Activated CD8-positive, alpha-beta memory T cell treated with anti-CD3 and anti-CD28 coated beads, Interleukin-2, amount 50 U/mL, for 4 hours (primary cell): Measurements from ENCODE around the gene GIN1.
"Not testable (repeated sequence)": the region's sequence is repeated elsewhere in the genome, so short reads cannot be mapped to it uniquely, and the experiment has no call there.

Experiments used
- DNase-seq: peaks from one replicate; pipeline ENCODE4 v3.0.0-alpha.2; 2020

Gene GIN1

GRCh38 chr5:103109277-103109676 is 10.7 kb downstream of the GIN1 start:
- DNase-seq: no peak

- DNase-seq: no peak
These were observed 11.9 kb downstream of the GIN1 start for GRCh38 chr5:103108086-103108485.

- no peak for DNase-seq
These were observed 17.7 kb downstream of the GIN1 start for GRCh38 chr5:103102234-103102633.

GRCh38 chr5:103101079-103101750 is 18.7 kb downstream of the GIN1 start:
- DNase-seq: no peak

DNA sequence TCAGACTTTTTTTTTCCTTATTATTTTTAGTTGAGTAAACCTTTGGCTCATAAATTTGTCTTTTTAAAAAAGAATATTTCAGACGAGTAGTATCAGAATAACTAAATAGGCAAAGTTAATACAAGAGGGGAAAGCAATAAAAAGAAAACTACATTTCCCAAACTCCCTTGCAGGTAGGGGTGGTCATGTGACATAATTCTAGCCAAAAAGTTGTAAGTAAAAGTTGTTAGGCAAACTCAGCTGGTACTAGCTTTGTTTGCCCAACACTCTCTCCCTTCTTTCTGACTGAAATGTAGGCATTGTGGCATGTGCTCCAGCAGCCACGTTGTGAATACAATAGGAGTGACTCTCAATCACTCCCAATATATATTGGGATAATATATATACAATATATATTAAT is 20.9 kb downstream of the GIN1 start:
- DNase-seq: no peak

DNA sequence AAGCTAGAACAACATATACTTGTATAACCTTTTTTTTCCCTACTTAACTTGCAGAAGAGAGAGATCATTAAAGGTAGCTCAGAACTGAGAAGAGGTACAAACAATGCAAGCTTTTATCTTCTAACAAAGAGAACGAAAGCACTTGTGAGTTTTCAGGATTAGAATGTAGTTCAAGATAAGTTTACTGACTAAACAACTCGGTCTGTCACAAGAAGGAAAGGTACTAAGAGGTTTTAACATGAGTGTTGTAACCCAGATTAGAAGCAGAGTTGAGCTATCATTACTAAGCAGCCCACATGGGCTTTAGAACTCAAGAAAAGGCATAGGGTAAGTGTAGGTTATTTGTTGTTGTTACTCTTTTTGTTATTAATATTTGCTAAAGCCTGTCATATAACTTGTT is 25.2 kb downstream of the GIN1 start:
- no peak for DNase-seq

GRCh38 chr5:103093727-103094126 is 26.2 kb downstream of the GIN1 start:
- DNase-seq: no peak

- DNase-seq: no peak
These were observed 27.3 kb downstream of the GIN1 start for GRCh38 chr5:103092676-103093075.

DNA sequence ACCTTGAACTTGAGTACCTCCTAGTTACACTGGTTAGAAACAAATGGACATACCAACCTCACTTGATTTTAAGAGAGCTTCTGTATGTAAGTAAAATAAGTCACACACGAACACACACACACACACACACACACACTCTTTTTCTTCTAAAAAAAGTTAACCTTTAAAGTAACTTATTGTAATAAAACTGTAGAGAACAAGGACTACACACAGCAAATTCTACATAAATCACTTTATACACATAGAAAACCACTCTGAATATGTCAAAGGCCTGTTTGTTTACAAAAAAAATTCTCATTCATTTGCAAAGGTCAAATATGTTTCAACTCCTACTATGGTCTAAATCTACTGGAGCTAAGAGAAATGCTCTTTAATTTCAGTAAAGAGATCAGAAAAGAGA is 29.1 kb downstream of the GIN1 start:
- DNase-seq: no peak

DNA sequence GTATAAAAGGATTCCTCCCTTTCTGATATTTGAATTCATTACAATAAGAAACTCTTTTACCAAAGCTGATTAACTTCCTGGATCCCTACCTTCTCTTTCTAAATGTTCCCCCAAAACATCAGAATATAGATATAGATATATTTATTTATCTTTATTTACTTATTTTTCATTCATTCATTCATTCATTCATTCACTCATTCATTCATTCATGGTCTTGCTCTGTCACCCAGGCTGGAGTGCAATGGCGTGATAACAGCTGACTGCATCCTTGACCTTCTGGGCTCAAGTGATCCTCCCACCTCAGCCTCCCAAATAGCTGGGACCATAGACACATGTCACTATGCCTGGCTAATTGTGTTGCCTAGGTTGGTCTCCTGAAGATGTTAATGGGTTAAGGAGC is 30.7 kb downstream of the GIN1 start:
- DNase-seq: no peak

DNA sequence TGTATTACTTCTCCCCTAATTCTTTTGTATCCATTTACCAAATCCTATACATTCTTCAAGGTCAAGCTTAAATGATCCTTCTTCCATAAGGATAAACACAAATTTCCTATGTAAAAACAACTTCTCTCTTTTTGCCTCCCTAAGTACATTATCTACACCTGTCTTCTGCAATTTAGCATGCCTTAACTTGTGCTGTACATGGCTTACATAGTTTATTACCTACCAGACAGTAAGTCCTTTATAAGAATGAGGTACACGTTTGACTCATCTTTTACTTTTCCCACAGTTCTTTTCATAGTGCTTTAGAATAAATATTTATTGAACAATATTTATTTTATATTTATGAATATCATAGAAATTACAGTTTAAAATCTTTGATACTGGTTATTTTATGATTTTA is 33.4 kb downstream of the GIN1 start:
- no peak for DNase-seq

DNA sequence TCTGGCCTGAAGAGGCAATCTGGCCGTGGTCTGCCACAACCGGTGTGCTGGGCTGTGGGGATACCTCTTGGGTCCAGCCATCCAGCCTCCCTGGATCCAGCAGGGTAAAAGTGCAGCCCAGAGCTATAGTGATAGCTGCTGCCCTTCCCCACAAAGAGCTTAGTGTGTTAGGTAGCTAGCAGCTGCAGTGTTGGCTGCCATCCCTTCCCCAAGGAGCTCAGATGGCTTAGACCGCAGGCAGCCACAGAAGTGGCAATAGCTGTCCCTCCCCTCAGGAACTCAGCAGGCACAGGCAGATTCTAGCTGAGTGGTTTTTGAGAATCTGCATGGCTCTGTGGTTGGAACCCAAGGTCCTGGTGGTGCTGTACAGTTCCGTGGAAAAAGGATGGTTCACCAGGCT is 40.1 kb downstream of the GIN1 start:
- DNase-seq: no peak

GRCh38 chr5:103075442-103075841 is 44.5 kb downstream of the GIN1 start:
- DNase-seq: no peak

- not testable (repeated sequence) for DNase-seq
These were observed 46.4 kb downstream of the GIN1 start for GRCh38 chr5:103073500-103073899.

DNA sequence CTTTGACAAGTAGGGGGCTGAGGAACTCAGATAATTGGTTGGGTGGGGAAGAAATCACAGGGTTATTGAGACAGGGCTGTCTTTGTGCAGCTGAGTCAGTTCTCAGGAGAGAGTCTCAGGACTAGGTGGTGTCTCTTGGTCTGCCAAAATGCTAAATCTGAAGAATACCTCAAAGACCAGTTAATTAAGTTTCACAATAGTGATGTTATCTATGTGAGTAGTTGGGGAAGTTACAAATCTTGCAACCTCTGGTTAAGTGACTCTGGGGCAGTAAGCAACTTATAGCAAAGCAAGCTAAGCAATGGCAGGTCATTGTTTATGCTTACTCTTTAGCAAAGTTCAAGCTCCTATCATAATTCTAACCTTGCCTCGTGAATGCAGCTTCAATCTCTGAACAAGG is 53.6 kb downstream of the GIN1 start:
- DNase-seq: no peak

- DNase-seq: no peak
These were observed 59.4 kb downstream of the GIN1 start for GRCh38 chr5:103060424-103060954.

GRCh38 chr5:103059525-103059924 is 60.4 kb downstream of the GIN1 start:
- DNase-seq: no peak

DNA sequence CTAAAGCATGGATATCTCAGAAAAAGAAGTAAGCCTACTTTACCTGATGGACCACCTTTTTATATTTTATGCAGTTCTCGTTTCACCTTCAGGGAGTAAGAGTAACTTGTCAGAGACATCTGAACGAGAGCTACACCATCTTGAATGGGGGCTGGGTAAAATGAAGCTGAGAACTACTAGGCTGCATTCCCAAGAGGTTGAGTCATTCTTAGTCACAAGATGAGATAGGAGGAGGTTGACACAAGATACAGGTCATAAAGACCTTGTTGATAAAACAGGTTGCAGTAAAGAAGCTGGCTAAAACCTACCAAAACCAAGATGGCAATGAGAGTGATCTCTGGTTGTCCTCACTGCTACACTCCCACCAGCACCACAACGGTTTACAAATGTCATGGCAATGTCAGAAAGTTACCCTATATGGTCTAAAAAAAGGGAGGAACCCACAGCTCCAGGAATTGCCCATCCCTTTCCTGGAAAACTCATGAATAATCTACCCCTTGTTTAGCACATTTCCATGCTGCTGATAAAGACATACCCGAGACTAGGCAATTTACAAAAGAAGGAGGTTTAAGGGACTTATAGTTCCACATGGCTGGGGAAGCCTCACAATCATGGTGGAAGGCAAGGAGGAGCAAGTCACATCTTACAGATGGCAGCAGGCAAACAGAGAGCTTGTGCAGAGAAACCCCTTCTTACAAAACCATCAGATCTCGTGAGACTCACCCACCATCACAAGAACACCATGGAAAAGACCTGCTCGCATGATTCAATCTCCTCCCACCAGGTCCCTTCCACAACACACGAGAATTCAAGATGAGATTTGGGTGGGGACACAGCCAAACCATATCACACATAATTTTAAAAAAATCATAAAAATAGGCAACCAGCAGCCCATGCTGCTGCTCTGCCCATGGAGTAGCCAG is 62.5 kb downstream of the GIN1 start:
- DNase-seq: no peak

DNA sequence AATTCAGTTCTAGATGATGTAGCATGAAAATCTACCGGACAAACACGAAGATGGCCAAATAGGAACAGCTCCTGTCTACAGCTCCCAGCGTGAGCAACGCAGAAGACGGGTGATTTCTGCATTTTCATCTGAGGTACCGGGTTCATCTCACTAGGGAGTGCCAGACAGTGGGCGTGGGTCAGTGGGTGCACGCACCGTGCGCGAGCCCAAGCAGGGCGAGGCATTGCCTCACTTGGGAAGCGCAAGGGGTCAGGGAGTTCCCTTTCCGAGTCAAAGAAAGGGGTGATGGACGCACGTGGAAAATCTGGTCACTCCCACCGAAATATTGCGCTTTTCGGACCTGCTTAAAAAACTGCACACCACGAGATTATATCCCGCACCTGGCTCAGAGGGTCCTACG is 73.2 kb downstream of the GIN1 start:
- DNase-seq: not testable (repeated sequence)

DNA sequence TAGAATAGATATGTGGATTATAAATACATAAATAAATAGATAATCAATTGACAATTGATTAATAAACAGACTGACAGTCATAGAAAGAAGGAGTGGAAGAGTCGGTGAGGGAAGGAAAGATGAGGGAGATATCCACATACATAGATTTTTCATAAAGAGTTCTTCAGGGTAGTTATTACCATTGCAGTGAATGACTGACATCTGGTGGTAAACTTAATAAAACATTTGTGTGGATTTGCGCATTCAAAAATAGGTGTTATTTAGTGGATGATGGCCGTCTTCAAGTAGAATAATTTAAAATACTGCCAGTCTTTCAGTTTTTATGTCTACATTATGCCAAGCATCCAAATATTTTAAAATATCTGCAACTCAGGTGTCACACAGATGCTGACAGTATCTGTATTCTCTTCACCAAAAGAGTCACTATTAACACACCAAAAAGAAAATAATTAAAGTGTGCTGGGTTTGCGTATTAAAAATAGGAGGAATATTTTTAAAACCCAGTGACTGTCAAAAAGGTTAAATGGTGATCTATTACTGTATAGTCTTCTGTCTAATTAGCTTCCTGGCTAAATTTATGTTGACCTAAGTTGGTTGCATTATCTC is 78.8 kb downstream of the GIN1 start:
- DNase-seq: no peak

DNA sequence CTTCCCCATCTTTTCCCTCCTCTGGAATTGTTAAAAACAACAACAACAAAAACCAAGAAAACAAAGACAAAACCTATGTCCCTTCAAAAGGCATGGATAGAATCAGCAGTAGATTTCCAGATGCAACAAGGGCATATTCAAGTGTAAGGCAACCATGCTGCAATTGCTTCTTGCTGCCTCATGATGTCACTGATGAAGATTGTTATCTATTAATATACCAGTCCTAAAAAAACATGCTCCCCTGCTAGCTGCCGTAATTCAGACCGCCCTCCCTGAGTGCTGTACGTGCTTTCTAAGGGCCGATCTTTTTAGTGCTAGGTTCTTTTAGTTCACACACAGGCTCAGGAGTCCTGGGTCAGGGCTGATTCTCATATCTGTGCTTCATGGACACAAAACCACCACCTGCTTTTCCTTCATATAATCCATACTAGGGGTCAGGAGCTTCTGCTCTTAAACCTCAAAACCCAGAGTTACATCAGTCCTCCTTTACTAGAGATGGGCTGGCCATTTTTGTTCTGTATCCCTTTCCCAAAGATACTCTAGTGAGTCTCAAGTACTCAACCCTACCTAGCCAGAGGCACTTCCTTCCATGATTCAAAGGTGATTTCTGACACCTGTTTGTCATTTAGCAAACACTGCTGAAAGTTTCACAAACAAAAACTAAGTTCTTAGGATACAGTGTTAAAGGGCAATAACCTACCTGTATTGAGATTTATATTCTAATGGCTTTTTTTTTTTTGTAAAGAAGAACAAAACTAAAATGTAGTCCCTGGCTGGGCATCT is 82.1 kb downstream of the GIN1 start:
- DNase-seq: no peak

DNA sequence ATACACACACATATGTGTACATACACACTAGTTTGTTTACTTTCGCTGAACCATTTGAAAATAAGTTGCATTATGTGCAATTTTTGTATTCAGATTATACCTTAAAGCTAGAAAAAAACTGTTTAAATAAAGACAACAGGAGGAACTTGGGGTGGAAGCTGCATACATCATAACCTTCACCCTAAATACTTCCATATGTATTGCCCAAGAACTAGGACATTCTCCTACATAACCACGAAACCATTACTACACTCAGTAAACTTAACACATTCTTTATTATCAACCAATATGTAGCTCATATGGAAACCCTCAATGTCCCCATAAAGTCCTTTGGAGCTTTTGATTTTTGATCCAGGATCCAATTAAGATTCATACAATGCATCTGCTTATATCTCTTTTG is 83.3 kb downstream of the GIN1 start:
- no peak for DNase-seq
